ENCODE data around the gene MCC.

The MCC gene

GRCh38 chr5:113164021-113164420 lies 324.2 kb downstream of the MCC start:
- no peak for DNase-seq

- no peak for DNase-seq
These were observed 324.9 kb downstream of the MCC start for GRCh38 chr5:113163328-113163727.

DNA sequence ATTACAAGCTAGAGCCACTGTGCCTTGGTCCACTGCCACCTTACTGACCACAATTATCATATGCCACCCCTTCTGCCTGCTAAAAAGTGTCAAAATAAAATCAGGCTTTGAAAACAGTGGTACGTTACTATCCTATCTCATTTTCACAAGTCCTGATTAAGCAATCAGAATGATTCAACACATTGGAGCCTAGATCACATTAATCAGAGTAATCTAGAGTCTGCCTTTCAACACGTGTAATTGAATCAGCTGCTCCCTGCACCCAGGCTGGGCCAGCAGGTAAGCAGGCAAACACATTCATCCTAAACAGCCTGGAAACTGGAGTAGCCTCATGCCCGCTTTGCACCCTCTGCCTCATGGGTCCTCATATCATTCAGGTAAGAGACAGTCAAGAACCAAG lies 325.5 kb downstream of the MCC start:
- no peak for DNase-seq

DNA sequence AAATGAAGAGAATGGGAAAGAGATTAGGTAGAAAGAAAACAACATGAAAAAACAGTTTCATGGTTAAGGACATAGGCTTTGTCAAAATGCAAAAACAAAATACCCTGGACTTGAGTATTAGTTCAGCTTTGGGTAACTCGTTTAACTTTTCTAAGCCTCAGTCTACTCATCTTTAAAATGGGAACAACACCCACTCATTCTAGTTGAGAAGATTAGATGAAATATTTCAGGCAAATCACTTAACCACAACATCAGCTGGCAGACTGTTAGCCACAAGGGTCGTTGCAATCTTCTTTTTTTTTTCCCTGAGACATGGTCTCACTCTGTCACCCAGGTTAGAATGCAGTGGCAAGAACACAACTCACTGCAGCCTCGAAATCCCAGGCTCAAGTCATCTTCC lies 326.0 kb downstream of the MCC start:
- no peak for DNase-seq

DNA sequence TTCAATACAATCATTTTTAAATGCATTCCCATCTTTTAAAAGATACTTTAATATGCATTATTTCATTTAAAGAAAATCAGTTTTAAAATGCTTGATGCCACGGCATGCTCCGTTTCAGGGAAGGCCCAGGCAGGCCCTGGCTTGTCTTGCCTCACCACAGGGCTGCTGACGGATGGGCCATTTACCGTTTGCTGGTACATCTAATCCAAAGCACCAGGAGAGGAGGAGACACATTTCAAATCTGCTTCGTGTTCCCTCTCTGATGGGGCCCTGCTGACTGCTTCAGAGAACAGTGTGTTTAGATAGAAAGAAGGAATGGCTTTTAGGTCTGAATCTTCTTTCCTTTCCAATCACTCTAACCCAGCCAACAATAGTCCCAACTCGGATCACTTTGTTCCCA lies 326.4 kb downstream of the MCC start:
- DNase-seq = no peak

- no peak for DNase-seq
These were observed 330.4 kb downstream of the MCC start for GRCh38 chr5:113157886-113158285.

GRCh38 chr5:113156271-113156877 lies 331.9 kb downstream of the MCC start:
- DNase-seq = no peak

DNA sequence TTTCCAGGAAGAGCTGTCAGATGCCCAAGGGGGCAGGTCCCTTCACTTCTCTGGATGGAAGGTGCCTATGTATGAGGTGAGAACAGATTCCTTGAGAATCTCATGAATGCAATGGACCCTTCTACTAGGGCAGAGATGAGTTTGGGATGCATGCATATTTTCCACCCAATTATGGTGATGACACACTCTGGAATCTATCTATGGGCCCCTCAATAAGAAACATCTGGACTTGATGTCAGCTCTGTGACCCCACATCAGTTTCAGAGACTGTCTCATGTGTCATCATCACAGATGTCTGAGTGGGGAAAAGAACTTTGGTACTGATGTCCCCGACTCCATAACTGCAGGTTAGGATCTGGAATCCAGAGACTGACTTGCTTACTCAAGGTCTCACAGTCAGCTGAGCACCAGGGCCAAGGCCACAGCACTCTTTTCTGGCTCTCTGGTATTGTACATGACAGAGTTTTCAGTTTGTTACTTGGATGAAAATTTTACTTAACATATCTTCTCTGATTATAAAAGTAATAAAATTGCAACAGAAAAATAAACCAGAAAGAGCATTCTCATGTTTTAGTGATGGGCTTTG lies 334.6 kb downstream of the MCC start:
- DNase-seq = no peak

- DNase-seq = no peak
These were observed 335.9 kb downstream of the MCC start for GRCh38 chr5:113152380-113152740.

DNA sequence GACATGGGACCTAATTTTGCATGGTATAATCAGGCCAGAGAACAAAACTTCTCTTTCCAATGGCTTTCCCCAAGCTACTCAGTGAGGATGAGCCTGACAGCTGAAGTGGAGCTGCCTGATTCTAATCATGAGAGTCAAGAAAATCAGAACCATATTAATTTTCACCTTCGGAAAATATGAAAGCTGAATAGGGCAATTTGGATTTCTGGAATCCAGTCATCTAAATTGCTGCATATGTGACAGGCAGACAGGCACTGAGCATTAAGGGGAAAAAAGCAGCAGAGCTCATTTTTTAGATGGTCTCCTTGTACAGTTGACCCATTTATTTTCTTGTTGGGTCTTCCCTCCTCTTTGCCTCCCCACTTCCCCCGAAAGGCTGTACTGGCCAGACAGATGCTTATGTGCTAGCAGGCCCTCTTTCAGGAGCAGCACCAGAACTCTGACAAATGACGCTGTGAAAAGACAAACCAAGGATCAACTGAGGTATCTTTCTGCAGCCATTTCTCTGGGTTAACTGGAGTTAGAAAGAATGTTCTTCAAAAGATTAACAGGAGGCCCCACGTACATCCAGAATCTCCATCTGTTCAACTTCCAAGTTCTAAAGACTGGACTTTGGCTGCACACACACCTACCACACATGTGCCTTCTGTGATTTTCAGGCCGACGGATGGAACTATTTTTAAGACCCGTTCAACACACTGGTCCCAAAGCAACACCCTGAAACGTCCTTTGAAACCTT lies 336.4 kb downstream of the MCC start:
- DNase-seq = no peak

DNA sequence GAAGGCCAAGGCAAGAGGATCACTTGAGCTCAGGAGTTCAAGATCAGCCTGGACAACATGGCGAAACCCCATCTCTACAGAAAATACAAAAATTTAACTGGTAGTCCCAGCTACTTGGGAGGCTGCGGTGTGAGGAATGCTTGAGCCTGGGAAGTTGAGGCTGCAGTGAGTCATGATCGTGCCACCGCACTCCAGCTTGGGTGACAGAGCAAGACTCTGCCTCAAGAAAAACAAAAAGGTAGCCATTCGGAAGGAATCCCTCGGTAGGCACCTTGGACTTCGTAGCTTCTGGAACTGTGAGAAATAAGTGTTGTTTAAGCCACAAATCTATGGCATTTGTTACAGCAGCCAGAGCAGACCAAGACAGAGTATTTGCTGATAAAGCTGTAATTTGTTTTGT lies 337.4 kb downstream of the MCC start:
- no peak for DNase-seq

- no peak for DNase-seq
These were observed 338.0 kb downstream of the MCC start for GRCh38 chr5:113150221-113150620.

- no peak for DNase-seq
These were observed 340.7 kb downstream of the MCC start for GRCh38 chr5:113147537-113147936.

DNA sequence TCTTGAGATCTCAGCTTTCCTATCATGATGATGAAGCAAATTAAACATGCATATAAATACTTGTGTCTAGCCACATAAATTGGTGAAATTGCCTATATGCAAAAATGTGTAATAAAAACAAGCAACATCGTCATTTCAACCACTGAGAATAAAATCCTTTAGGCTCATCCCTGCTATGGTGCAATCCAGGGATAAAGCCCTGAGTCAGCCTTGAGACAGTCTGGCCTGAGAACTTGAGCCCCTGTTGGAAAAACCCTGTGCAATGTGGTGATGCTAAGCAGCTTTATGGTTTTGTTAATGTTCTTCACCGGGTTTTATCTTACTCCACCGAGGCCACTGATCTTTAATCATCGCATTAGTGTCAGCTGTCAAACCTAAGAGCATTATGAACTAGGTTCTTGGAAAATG lies 341.1 kb downstream of the MCC start:
- no peak for DNase-seq

- no peak for DNase-seq
These were observed 342.4 kb downstream of the MCC start for GRCh38 chr5:113145757-113146387.

- DNase-seq = no peak
These were observed 346.1 kb downstream of the MCC start for GRCh38 chr5:113142186-113142585.

GRCh38 chr5:113140837-113141671 lies 347.2 kb downstream of the MCC start:
- DNase-seq = no peak

DNA sequence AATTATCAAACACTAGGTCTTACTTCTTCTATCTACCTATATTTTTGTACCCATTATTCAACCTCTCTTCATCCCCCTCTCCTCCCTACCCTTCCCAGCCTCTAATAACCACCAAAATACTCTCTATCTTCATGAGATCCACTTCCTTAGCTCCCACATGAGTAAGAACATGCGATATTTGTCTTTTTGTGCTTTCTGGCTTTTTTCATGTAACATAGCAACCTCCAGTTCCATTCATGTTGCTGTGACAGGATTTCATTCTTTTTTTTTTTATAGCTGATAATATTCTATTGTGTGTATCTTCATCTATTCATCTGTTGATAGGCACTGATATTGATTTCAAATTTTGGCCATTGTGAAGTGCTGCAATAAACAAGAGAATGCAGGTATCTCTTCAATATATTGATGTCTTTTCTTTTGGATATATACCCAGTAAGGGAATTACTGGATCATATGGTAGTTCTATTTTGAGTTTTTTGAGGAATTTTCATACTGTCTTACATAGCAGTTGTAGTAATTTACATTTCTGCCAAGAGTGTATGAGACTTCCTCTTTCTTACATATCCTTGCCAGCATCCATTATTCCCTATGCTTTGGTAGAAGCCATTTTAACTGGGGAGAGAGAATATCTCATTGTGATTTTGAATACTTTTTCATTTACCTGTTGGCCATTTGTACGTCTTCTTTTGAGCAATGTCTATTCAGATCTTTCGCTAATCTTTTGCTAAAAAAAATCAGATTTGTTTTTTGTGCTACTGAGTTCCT lies 354.9 kb downstream of the MCC start:
- DNase-seq = no peak

DNA sequence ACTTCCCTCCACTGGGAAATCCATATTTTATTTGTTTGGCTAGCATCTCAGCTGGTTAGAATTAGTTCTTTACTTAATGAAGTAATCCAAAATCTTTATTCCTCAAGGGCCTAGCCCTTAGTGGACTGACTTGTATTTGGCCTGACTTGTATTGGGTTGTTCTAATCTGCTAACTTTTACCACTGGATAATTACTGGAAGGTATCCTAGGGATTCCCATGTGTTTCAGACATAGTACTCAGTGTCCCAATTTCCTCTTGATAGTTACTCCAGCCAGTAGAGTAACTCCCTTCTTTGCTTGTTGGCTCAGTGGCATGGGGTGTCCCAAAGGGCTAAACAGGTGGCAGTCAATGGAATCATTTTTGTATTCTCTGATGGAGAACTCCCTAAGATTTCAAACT lies 355.7 kb downstream of the MCC start:
- no peak for DNase-seq

- DNase-seq = no peak
These were observed 359.5 kb downstream of the MCC start for GRCh38 chr5:113128641-113129330.

DNA sequence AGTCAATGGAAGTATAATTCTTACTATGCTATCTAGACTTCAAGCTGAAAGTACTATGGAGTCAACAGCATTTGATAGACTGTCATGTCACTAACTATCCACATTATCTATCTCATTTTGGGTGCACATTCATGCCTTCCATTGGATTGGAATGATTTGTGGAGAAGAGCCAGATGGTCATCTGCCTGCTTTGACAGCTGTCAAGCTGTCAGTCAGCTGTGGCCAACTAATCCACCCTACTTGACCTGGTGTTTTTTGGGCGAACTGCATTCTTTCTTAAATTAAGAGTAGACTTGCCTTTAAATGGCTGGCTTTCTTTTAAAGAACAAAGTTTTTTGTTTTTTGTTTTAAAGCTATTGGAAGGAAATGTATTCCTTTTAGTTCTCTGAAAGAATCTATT lies 360.2 kb downstream of the MCC start:
- DNase-seq = no peak

- DNase-seq = no peak
These were observed 361.2 kb downstream of the MCC start for GRCh38 chr5:113127021-113127420.

All from activated CD4-positive, alpha-beta T cell treated with anti-CD3 and anti-CD28 coated beads, Interleukin-2, Interleukin-6, amounts not matched to agents 100 ng/mL and 50 ng/mL, durations not matched to agents 16 hours and 8 hours (primary cell).